Hematopoietic multipotent progenitor cell treated with erythropoietin and hydrocortisone succinate and interleukin-3 and kit ligand, for 4 days (in vitro differentiated cells): Measurements from ENCODE around the gene SSUH2.

Experiments
- DNase-seq: peaks from one replicate; pipeline ENCODE4 v3.0.0-alpha.2; 2015

Gene SSUH2

GRCh38 chr3:8639659-8640000, 5.0 kb downstream of the SSUH2 start:
- no peak for DNase-seq

- DNase-seq: no peak
These were observed 5.5 kb downstream of the SSUH2 start for GRCh38 chr3:8638994-8639658.

GRCh38 chr3:8637348-8637747, 7.2 kb downstream of the SSUH2 start:
- no peak for DNase-seq

GRCh38 chr3:8635631-8636030, 9.0 kb downstream of the SSUH2 start:
- DNase-seq: no peak

- no peak for DNase-seq
These were observed 9.5 kb downstream of the SSUH2 start for GRCh38 chr3:8635125-8635524.

- DNase-seq: no peak
These were observed 12.0 kb downstream of the SSUH2 start for GRCh38 chr3:8632402-8633237.

- no peak for DNase-seq
These were observed 12.9 kb downstream of the SSUH2 start for GRCh38 chr3:8631661-8632060.

- peak; percentile 81 for DNase-seq
These were observed 15.2 kb downstream of the SSUH2 start for GRCh38 chr3:8629151-8630021.

- no peak for DNase-seq
These were observed 16.6 kb downstream of the SSUH2 start for GRCh38 chr3:8627949-8628348.

- no peak for DNase-seq
These were observed 17.2 kb downstream of the SSUH2 start for GRCh38 chr3:8627201-8627940.

GRCh38 chr3:8625991-8626390, 18.6 kb downstream of the SSUH2 start:
- DNase-seq: no peak

- no peak for DNase-seq
These were observed 20.0 kb downstream of the SSUH2 start for GRCh38 chr3:8624612-8625011.

- no peak for DNase-seq
These were observed 20.9 kb downstream of the SSUH2 start for GRCh38 chr3:8623741-8624140.

GRCh38 chr3:8622873-8623691, 21.5 kb downstream of the SSUH2 start:
- DNase-seq: peak; percentile 81

GRCh38 chr3:8621872-8622271, 22.7 kb downstream of the SSUH2 start:
- DNase-seq: no peak

- DNase-seq: no peak
These were observed 23.5 kb downstream of the SSUH2 start for GRCh38 chr3:8621141-8621540.

- DNase-seq: no peak
These were observed 25.1 kb downstream of the SSUH2 start for GRCh38 chr3:8619548-8619947.

- DNase-seq: no peak
These were observed 25.6 kb downstream of the SSUH2 start for GRCh38 chr3:8618950-8619349.

- no peak for DNase-seq
These were observed 26.7 kb downstream of the SSUH2 start for GRCh38 chr3:8617921-8618320.

GRCh38 chr3:8610951-8611350, 33.6 kb downstream of the SSUH2 start:
- DNase-seq: no peak

GRCh38 chr3:8608791-8609467, 35.7 kb downstream of the SSUH2 start:
- DNase-seq: no peak
